Hindlimb muscle (tissue), 1 donor: ENCODE measurements around the gene MEIOB. TPM values are rescaled to one million over a fixed set of nuclear protein-coding genes. Genes with fewer than 3 reads are reported as not detected.
"Not testable (repeated sequence)": the region's sequence is repeated elsewhere in the genome, so short reads cannot be mapped to it uniquely, and the experiment has no call there.

Source experiments
- DNase-seq: peaks from one replicate; pipeline ENCODE4 v3.0.0-alpha.2; 2013
- polyA plus RNA-seq: library from polyadenylated mRNA; unstranded; fragments of 120-200 nt; gene quantifications from one replicate; pipeline ENCODE4 v1.2.1, GENCODE V29; 2013; ENCODE audit not compliant: insufficient read length

The MEIOB gene
- polyA plus RNA-seq, 1 donor: 0.26 TPM

- no peak for DNase-seq
Measured at GRCh38 chr16:1907226-1907860, 35.4 kb upstream of the MEIOB start.

GRCh38 chr16:1906846-1907165, 34.8 kb upstream of the MEIOB start:
- no peak for DNase-seq

GRCh38 chr16:1906055-1906845, 34.3 kb upstream of the MEIOB start:
- DNase-seq: no peak

- DNase-seq: no peak
Measured at GRCh38 chr16:1903845-1904840, 32.2 kb upstream of the MEIOB start.

- DNase-seq: no peak
Measured at GRCh38 chr16:1903220-1903574, 31.2 kb upstream of the MEIOB start.

GRCh38 chr16:1902547-1903219, 30.7 kb upstream of the MEIOB start:
- DNase-seq: no peak

GRCh38 chr16:1900452-1900774, 28.4 kb upstream of the MEIOB start:
- DNase-seq: no peak

GRCh38 chr16:1899641-1900451, 27.9 kb upstream of the MEIOB start:
- DNase-seq: no peak

- DNase-seq: not testable (repeated sequence)
Measured at GRCh38 chr16:1897692-1898091, 25.7 kb upstream of the MEIOB start.

- DNase-seq: no peak
Measured at GRCh38 chr16:1895949-1896675, 24.1 kb upstream of the MEIOB start.

GRCh38 chr16:1895068-1895467, 23.1 kb upstream of the MEIOB start:
- no peak for DNase-seq

- no peak for DNase-seq
Measured at GRCh38 chr16:1890708-1891050, 18.7 kb upstream of the MEIOB start.

GRCh38 chr16:1890024-1890707, 18.2 kb upstream of the MEIOB start:
- no peak for DNase-seq

GRCh38 chr16:1887711-1888354, 15.9 kb upstream of the MEIOB start:
- DNase-seq: no peak

GRCh38 chr16:1884889-1885288, 12.9 kb upstream of the MEIOB start:
- no peak for DNase-seq

- no peak for DNase-seq
Measured at GRCh38 chr16:1884155-1884760, 12.3 kb upstream of the MEIOB start.

- DNase-seq: not testable (repeated sequence)
Measured at GRCh38 chr16:1881172-1881571, 9.2 kb upstream of the MEIOB start.

- no peak for DNase-seq
Measured at GRCh38 chr16:1879477-1879876, 7.5 kb upstream of the MEIOB start.

- DNase-seq: no peak
Measured at GRCh38 chr16:1878256-1878655, 6.3 kb upstream of the MEIOB start.

GRCh38 chr16:1877804-1878203, 5.8 kb upstream of the MEIOB start:
- DNase-seq: no peak
